GM13977 (cell line): ENCODE results near the gene MIEF2.

Experiments
- DNase-seq: peaks from one replicate; pipeline ENCODE4 v3.0.0; 2012; ENCODE audit warnings: low spot score
- CTCF ChIP-seq: IDR thresholded peaks from 2 replicates; pipeline ENCODE4 v1.5.1; 2012; ENCODE audit warnings: mild to moderate bottlenecking, control low read depth; ENCODE audit not compliant: insufficient read depth; ENCODE audit errors: extremely low read depth, missing control alignments
- in situ Hi-C: fragments of 300-500 bp; cut with MboI; formaldehyde crosslinking; loops from one replicate; pipeline ENCODE4 v1.12.0; 2022; ENCODE audit warnings: low sequenced_read_pairs, low pct_unique_long_range_greater_than_20kb, mixed read lengths, inconsistent platforms; ENCODE audit not compliant: unreplicated experiment

Gene MIEF2

GRCh38 chr17:18254888-18255649 lies 5.4 kb upstream of the MIEF2 start:
- in situ Hi-C loops = no loop called here
- no peak for TF ChIP-seq CTCF
- DNase-seq = no peak

DNA sequence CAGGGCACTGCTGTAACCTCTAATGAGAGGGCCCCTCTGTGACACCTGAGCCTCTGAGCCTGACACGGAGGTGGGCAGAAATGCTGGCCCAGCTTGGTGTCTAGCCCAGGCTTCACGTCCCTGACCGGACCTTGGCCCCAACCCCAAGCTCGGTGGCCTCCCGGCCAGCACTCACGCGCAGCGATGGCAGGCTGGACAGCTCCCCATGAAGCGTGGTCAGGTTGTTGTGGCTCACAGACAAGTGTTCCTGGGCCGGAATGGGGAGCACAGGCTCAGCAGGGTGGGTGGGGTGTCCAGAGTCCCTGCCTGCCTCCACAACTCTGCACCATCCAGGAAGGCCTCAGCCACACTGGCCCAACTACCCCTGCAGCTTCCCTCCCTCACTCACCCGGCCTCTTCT lies 4.1 kb upstream of the MIEF2 start:
- DNase-seq = no peak
- in situ Hi-C loops = no loop called here
- TF ChIP-seq CTCF = no peak

DNA sequence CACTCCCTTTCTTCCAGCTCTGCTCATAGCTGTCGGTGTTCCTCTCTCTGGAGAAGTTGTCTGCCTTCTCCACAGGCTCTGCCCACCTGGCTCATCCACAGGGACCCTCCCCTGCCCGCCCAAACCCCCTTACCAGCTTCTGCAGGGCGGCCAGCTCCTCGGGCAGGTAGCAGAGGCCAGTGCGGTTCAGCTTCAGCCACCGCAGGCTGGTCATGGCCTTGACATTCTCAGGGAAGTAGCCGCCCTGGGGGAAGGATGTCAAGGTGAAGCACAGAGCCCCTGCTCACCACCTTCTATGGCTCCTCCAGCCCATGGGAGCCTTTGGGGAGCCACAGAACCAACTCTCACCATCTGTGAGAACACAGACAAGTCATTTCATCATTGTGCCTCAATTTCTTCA lies 3.7 kb upstream of the MIEF2 start:
- DNase-seq = no peak
- in situ Hi-C loops = no loop called here
- TF ChIP-seq CTCF = no peak

DNA sequence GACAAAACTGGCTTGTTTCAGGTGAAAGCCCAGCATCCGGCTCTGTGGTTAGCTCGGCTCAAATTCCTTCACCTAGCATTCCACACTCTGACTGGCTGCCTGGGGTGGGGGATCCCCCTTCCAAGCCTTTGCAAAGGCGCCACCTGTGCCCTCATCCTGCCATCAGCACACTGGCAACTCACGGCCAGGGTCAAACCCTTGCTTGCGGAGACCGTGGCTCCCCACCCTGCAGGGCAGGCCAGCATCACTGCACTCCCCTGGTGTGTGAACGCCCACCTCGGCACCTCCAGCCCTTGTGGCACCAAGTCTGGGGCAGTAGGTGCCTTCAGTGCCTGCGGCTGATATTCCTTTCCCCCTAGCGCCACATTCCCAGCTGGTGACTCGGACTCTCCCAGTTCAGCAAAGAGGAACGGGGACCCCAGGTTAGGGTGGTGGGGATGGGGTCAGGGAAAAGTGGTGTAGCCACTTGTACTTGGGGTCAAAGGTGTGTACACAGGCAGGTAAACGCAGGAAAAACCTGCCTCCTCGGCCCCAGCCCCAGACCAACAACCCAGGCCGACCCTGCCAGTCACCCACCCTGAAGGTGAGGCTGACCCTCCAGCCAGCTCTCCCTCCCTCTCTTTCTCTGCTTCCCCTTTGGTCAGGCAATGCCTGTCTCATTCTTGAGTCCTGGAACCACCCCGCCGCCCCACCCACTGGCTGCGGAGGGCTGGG lies 3.0 kb upstream of the MIEF2 start:
- TF ChIP-seq CTCF = no peak
- DNase-seq = no peak
- in situ Hi-C loops = no loop called here

DNA sequence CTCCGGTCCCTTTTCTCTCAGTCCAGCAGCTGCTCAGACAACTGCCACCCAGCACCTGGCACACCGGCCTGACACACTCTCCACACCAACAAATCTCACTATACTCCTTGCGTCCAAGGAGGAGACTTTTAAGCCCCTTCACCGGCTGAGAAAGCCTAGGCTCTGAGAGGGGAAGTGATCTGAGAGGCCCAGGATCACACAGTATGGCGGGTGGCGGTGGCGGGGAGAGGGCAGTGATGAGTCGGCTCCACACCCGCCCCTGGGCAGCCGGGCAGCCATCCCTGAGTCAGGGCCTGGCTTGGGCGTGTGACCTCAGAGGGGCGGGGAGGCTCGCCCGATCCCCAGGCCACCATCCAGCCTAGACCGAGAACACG lies 2.5 kb upstream of the MIEF2 start:
- DNase-seq = peak; percentile 84
- no peak for TF ChIP-seq CTCF
- in situ Hi-C loops = no loop called here

GRCh38 chr17:18258356-18259038 lies 2.0 kb upstream of the MIEF2 start, which contains the start of gene FLII:
Gene FLII (minus strand): TSS chr17:18258738. CDS start chr17:18258690, 48 bp downstream.
- in situ Hi-C loops = no loop called here
- DNase-seq = peak; percentile 82
- no peak for TF ChIP-seq CTCF
